Endothelial cell of umbilical vein (primary cell): ENCODE data around the gene TXNRD3. TPM values are rescaled to one million over a fixed set of nuclear protein-coding genes. Genes with fewer than 3 reads are reported as not detected.
A peak's percentile ranks its signal among the peaks of the same experiment; 100 is the strongest.

Experiments
- BruUV-seq: library from RNA; stranded (reverse); fragments of 400-500 nt; replicated peaks from 2 replicates; lab custom pipeline; 2021; lab: Mats Ljungman, UMichigan
- CTCF ChIA-PET: fragments of 300-600, 350-600 bp; sonication (Branson Sonifier 250); formaldehyde crosslinking; loops from one replicate; lab custom pipeline; 2021; ENCODE audit warnings: antibody characterized with exemption, inconsistent platforms; lab: Charles Lee
- POLR2A ChIA-PET: fragments of 300-600, 350-600 bp; sonication (Branson Sonifier 250); formaldehyde crosslinking; loops from one replicate; lab custom pipeline; 2021; ENCODE audit warnings: antibody characterized with exemption, inconsistent platforms; lab: Charles Lee
- DNase-seq: peaks from one replicate; pipeline ENCODE4 v3.0.0-alpha.2; 2011; ENCODE audit warnings: low read depth, low spot score
- FAIRE-seq: peaks from 2 replicates; lab custom pipeline; 2011; peaks lifted over from hg19 to GRCh38; lab: Jason Lieb, UNC
- H2AFZ ChIP-seq: 2 replicates; pipeline ENCODE4 v1.6.0; 2012; ENCODE audit warnings: low read depth, low read length, control low read depth, inconsistent platforms
- H3K27ac ChIP-seq: 2 replicates; pipeline ENCODE4 v1.5.1; 2011; ENCODE audit warnings: low read depth, mild to moderate bottlenecking, control low read depth, low read length, moderate library complexity; ENCODE audit not compliant: insufficient read depth
- H3K27me3 ChIP-seq, 2 experiments: 2 replicates each; pipeline versions ENCODE4 v1.6.0 to v1.6.1; 2011; ENCODE audit warnings: low read length in 2 of 2, mixed read lengths in 1 of 2; ENCODE audit not compliant: control insufficient read depth in 2 of 2, insufficient read depth in 2 of 2
- H3K36me3 ChIP-seq, 2 experiments: 2 replicates in 1 of 2; 3 replicates in 1 of 2; pipeline ENCODE4 v1.5.1; 2011; ENCODE audit warnings: low read length in 2 of 2, mild to moderate bottlenecking in 1 of 2, moderate library complexity in 1 of 2; ENCODE audit not compliant: control insufficient read depth in 2 of 2, insufficient read depth in 2 of 2; ENCODE audit errors: extremely low read depth in 1 of 2
- H3K4me1 ChIP-seq: 3 replicates; pipeline ENCODE4 v1.5.1; 2011; ENCODE audit warnings: mild to moderate bottlenecking, low read length; ENCODE audit not compliant: control insufficient read depth, insufficient read depth; ENCODE audit errors: extremely low read depth
- H3K4me2 ChIP-seq: 2 replicates; pipeline ENCODE4 v1.6.1; 2011; ENCODE audit warnings: low read length, control low read depth, mixed read lengths; ENCODE audit not compliant: insufficient read depth
- H3K4me3 ChIP-seq, 3 experiments: fragments of 200-600 bp in 1 of 3; sonication (generic), shearing (Covaris generic) in 1 of 3; replicated peaks in 1 of 3; 2 replicates each; pipeline ENCODE4 v1.5.1; 2011 to 2016; ENCODE audit warnings: control low read depth in 3 of 3, low read length in 3 of 3, mild to moderate bottlenecking in 2 of 3, inconsistent platforms in 1 of 3, low read depth in 1 of 3, moderate library complexity in 1 of 3; ENCODE audit not compliant: insufficient read depth in 1 of 3
- H3K79me2 ChIP-seq: 2 replicates; pipeline ENCODE4 v1.6.0; 2012; ENCODE audit warnings: low read length, inconsistent platforms; ENCODE audit not compliant: control insufficient read depth, insufficient read depth
- H3K9ac ChIP-seq: replicated peaks from 2 replicates; pipeline ENCODE3; 2011; ENCODE audit warnings: low read length, control low read depth; ENCODE audit not compliant: insufficient read depth; ENCODE audit errors: extremely low read depth
- H3K9me1 ChIP-seq: replicated peaks from 3 replicates; pipeline ENCODE4 v1.6.0; 2011; ENCODE audit warnings: mild to moderate bottlenecking, low read length; ENCODE audit not compliant: control insufficient read depth, insufficient read depth; ENCODE audit errors: extremely low read depth
- H3K9me3 ChIP-seq: replicated peaks from 2 replicates; pipeline ENCODE4 v1.5.1; 2012; ENCODE audit warnings: low read length, inconsistent platforms; ENCODE audit not compliant: control insufficient read depth, insufficient read depth
- H4K20me1 ChIP-seq: replicated peaks from 2 replicates; pipeline ENCODE3; 2011; ENCODE audit warnings: mild to moderate bottlenecking, low read length; ENCODE audit not compliant: control insufficient read depth, insufficient read depth; ENCODE audit errors: extremely low read depth
- CTCF ChIP-seq, 2 donors: IDR thresholded peaks; 1 replicate in 1 of 2; 2 replicates in 1 of 2; pipeline ENCODE4 v1.5.1; 2011; ENCODE audit warnings: low read length in 2 of 2, mild to moderate bottlenecking in 2 of 2, moderate library complexity in 2 of 2, control low read depth in 1 of 2, inconsistent platforms in 1 of 2, low read depth in 1 of 2; ENCODE audit not compliant: insufficient read depth in 1 of 2; ENCODE audit errors: extremely low read depth in 1 of 2
- EZH2 ChIP-seq: IDR thresholded peaks from 2 replicates; pipeline ENCODE4 v1.6.1; 2012; ENCODE audit warnings: borderline replicate concordance, low read depth, mild to moderate bottlenecking, moderate library complexity, low read length, inconsistent platforms; ENCODE audit not compliant: severe bottlenecking
- FOS ChIP-seq: IDR thresholded peaks from 2 replicates; pipeline ENCODE4 v1.6.1; 2011; ENCODE audit warnings: mild to moderate bottlenecking, low read length, moderate library complexity, borderline replicate concordance; ENCODE audit not compliant: insufficient read depth
- GATA2 ChIP-seq: IDR thresholded peaks from 2 replicates; pipeline ENCODE4 v1.7.0; 2011; ENCODE audit warnings: low read depth, mild to moderate bottlenecking, moderate library complexity, mixed read lengths, low read length; ENCODE audit not compliant: insufficient read length, insufficient read depth
- JUN ChIP-seq: IDR thresholded peaks from 2 replicates; pipeline ENCODE4 v1.6.1; 2011; ENCODE audit warnings: borderline replicate concordance, low read depth; ENCODE audit not compliant: insufficient read length, insufficient read depth
- MYC ChIP-seq: IDR thresholded peaks from one replicate; pipeline ENCODE4 v1.6.1; 2011; ENCODE audit warnings: mild to moderate bottlenecking, low read depth, low read length
- POLR2A ChIP-seq: IDR thresholded peaks from 2 replicates; pipeline ENCODE4 v1.6.1; 2012; ENCODE audit warnings: low read depth, mild to moderate bottlenecking, control low read depth, low read length
- POLR2AphosphoS5 ChIP-seq: IDR thresholded peaks from 2 replicates; pipeline ENCODE4 v1.6.1; 2012; ENCODE audit warnings: low read depth, mild to moderate bottlenecking, control low read depth, low read length, moderate library complexity; ENCODE audit not compliant: insufficient read depth
- dilution Hi-C: fragments of 300-500 bp; cut with MboI; formaldehyde crosslinking; loops from one replicate; pipeline ENCODE4 v1.15.0; 2019; ENCODE audit warnings: low sequenced_read_pairs; ENCODE audit not compliant: extremely low pct_ligation_motif_present
- intact Hi-C: fragments of 100-400 bp; cut with micrococcal nuclease; formaldehyde crosslinking; loops from one replicate; pipeline ENCODE4 v1.10.0; 2022
- polyA plus RNA-seq, 4 experiments: library from polyadenylated mRNA; depleted of rRNA in 3 of 4; stranded (reverse) in 3 of 4; unstranded in 1 of 4; fragments of >200 nt; gene quantifications; 2 replicates each; pipeline versions ENCODE4 v1.2.1 to v1.2.3, GENCODE V29; 2011 to 2012; ENCODE audit warnings: missing spikeins in 1 of 4
- total RNA-seq: library from RNA; stranded (reverse); gene quantifications from 2 replicates; pipeline ENCODE4 v1.2.3, GENCODE V29; 2021
- TF ChIP-seq, protein P1 (sequence below): IDR thresholded peaks from 2 replicates; pipeline ENCODE4 v1.6.1; 2011; ENCODE audit not compliant: insufficient read depth, insufficient read length

Gene TXNRD3
- total and polyA plus RNA-seq, 2 donors (not counting 3 experiments of a cell fraction or from before 2014, with no cell fraction given) = 2.6 to 7.1 TPM

GRCh38 chr3:126644615-126645014 is 10.3 kb downstream of the TXNRD3 start:
- intact Hi-C loops = no loop called here
- no peak overlapping the region for H3K27ac ChIP-seq
- BruUV-seq = no TSS peak
- H3K27me3 ChIP-seq = no peaks in the 10 kb centered on the region
- ChIA-PET POLR2A (no interaction called here), CTCF (interaction anchor here (1.6 kb wide), 1 partner anchor 15 kb away, joined by 4 read pairs; no protein-coding TSS in a partner anchor)
- no peak overlapping the region for H2AFZ ChIP-seq
- dilution Hi-C loops = no loop called here
- FAIRE-seq (peak; percentile 49), DNase-seq (no peak)
- H3K36me3 ChIP-seq = no peaks in the 10 kb centered on the region
- H3K9me1 ChIP-seq = no peaks in the 10 kb centered on the region
- TF ChIP-seq, protein P1, sequence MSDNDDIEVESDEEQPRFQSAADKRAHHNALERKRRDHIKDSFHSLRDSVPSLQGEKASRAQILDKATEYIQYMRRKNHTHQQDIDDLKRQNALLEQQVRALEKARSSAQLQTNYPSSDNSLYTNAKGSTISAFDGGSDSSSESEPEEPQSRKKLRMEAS = no peak
- TF ChIP-seq MYC = no peak
- no peak for TF ChIP-seq POLR2AphosphoS5
- TF ChIP-seq GATA2 = no peak
- TF ChIP-seq JUN = no peak
- no peak overlapping the region for H3K4me3 ChIP-seq
- H3K9me3 ChIP-seq = no peaks in the 10 kb centered on the region
- H3K4me1 ChIP-seq = no peaks in the 10 kb centered on the region
- no peak overlapping the region for H3K9ac ChIP-seq
- H3K79me2 ChIP-seq = no peaks in the 10 kb centered on the region
- no peaks in the 10 kb centered on the region for H4K20me1 ChIP-seq
- H3K4me2 ChIP-seq = no peak overlapping the region

GRCh38 chr3:126638790-126639189 is 16.1 kb downstream of the TXNRD3 start:
- H3K4me3 ChIP-seq = no peak overlapping the region
- TF ChIP-seq JUN (no peak), CTCF (IDR thresholded peaks at IDR 0.05; ENCODE audit: extremely low read depth in 1 of 2, insufficient read depth in 1 of 2, low read depth in 1 of 2, low read length in 2 of 2) (no peak), POLR2AphosphoS5 (no peak), MYC (no peak), POLR2A (no peak), EZH2 (no peak), FOS (no peak)
- TF ChIP-seq, protein P1 = no peak
- dilution Hi-C loops (no loop called here), intact Hi-C loops (no loop called here)
- POLR2A ChIA-PET = no interaction called here
- no peak overlapping the region for H3K4me2 ChIP-seq
- H3K4me1 ChIP-seq = no peaks in the 10 kb centered on the region
- BruUV-seq = no TSS peak
- no peaks in the 10 kb centered on the region for H3K9me1 ChIP-seq
- H3K9me3 ChIP-seq = no peaks in the 10 kb centered on the region
- no peak overlapping the region for H3K9ac ChIP-seq
- H2AFZ ChIP-seq = no peak overlapping the region
- no peak overlapping the region for H3K27ac ChIP-seq
- FAIRE-seq (no peak), DNase-seq (no peak)
- H3K36me3 ChIP-seq = no peaks in the 10 kb centered on the region
- H3K27me3 ChIP-seq = no peaks in the 10 kb centered on the region
- H4K20me1 ChIP-seq = no peaks in the 10 kb centered on the region
- H3K79me2 ChIP-seq = no peaks in the 10 kb centered on the region
- CTCF ChIA-PET = interaction anchor here (0.7 kb wide), 1 partner anchor 20 kb away, joined by 3 read pairs; no protein-coding TSS in a partner anchor
